GM13977 (cell line): Measurements from ENCODE around the gene LAMA3.

Experiments used
- DNase-seq: peaks from one replicate; pipeline ENCODE4 v3.0.0; 2012; ENCODE audit warnings: low spot score
- in situ Hi-C: fragments of 300-500 bp; cut with MboI; formaldehyde crosslinking; loops from one replicate; pipeline ENCODE4 v1.12.0; 2022; ENCODE audit warnings: low sequenced_read_pairs, low pct_unique_long_range_greater_than_20kb, mixed read lengths, inconsistent platforms; ENCODE audit not compliant: unreplicated experiment
- TF ChIP-seq, protein P1 (sequence below): IDR thresholded peaks from 2 replicates; pipeline ENCODE4 v1.5.1; 2012; ENCODE audit warnings: mild to moderate bottlenecking, control low read depth; ENCODE audit not compliant: insufficient read depth; ENCODE audit errors: extremely low read depth, missing control alignments

The LAMA3 gene

DNA sequence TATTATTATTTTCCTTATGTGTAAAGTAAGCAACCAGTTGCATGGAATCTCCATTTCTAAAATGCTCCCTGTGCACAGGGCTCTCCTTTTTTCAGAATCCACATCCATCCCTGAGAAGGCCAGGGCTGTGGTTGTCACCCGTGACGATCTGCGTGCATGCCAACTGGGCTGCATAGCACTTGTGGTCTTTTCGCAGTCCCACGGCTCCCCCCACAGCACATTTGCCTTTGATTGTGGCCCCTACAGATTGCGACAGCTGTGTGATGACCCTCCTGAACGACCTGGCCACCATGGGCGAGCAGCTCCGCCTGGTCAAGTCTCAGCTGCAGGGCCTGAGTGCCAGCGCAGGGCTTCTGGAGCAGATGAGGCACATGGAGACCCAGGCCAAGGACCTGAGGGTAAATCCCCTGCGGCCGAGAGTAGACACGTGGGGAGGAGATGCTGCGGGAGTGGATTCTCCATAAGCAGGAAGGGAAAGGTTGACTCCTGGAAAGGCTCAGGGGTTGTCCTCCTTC lies 205.5 kb downstream of the LAMA3 start:
- no peak for DNase-seq
- TF ChIP-seq, protein P1, sequence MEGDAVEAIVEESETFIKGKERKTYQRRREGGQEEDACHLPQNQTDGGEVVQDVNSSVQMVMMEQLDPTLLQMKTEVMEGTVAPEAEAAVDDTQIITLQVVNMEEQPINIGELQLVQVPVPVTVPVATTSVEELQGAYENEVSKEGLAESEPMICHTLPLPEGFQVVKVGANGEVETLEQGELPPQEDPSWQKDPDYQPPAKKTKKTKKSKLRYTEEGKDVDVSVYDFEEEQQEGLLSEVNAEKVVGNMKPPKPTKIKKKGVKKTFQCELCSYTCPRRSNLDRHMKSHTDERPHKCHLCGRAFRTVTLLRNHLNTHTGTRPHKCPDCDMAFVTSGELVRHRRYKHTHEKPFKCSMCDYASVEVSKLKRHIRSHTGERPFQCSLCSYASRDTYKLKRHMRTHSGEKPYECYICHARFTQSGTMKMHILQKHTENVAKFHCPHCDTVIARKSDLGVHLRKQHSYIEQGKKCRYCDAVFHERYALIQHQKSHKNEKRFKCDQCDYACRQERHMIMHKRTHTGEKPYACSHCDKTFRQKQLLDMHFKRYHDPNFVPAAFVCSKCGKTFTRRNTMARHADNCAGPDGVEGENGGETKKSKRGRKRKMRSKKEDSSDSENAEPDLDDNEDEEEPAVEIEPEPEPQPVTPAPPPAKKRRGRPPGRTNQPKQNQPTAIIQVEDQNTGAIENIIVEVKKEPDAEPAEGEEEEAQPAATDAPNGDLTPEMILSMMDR = no peak
- in situ Hi-C loops = no loop called here

DNA sequence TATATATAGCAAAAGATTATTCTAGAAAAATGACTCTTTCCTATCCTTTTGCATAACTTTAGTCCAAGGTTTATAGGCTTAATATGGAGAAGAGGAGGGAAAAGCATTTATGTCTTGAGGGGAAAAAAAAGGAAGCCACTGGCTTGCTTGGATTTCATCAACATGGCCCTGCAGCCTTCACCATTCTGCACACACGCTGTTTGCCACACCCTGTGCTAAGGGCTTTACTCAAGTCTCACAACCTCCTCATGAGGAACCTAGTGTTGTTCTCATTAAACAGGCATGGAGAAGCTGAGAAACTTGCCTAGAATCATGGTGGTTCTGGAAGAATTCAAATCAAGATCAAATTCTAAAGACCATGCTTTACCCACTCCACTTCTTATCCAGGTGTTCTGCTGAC lies 208.0 kb downstream of the LAMA3 start:
- DNase-seq = no peak
- in situ Hi-C loops = no loop called here
- TF ChIP-seq, protein P1 = no peak

DNA sequence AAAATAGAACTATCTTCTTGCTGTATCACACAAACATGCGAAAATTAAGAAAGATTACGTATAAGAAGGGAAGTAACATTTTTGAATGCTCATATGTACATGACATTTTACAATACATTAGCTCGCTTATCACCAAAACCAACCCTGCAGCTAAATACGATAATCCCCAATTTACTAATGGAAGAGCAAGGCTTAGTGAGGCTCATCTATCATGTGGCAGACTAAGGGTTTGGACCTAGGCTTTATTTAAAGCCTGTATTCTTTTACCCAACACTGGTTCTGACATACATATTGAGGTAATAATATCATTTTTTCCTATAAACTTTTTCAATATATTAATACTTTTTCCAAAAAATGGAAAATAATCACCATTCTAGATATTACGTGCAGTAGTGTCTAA lies 208.5 kb downstream of the LAMA3 start:
- DNase-seq = no peak
- TF ChIP-seq, protein P1 = no peak
- in situ Hi-C loops = no loop called here

DNA sequence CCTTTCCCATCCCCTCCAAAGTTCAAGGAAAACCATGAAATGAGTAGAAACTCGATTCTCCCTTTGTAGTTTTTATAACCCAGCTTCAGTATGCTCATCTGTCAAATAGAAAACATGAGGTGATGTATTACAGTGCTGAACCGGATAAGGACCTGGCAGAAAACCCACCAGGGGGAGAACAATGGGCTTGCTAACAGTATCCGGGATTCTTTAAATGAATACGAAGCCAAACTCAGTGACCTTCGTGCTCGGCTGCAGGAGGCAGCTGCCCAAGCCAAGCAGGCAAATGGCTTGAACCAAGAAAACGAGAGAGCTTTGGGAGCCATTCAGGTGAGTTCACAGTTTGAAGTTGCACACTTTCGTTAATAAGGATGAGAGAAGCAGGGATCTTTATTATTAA lies 211.7 kb downstream of the LAMA3 start:
- no peak for DNase-seq
- TF ChIP-seq, protein P1 = no peak
- in situ Hi-C loops = no loop called here

DNA sequence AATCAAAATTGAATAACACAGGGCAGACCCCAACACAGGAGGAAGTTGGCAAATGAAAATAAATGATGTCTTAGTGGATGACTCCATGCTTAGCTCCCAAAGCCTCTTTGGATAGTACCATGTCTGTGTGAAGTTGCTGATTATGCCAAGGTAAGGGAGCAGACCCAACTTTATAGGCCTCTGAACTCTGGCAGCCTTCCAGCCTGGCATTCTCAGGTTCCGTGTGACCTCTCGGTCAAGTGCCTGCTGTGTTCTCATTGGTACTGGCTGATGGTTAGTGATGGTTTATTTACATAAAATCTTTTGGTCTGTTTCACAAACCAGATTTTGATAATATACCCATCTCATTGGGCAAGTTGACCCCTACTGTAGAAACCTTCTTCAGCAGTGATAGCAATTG lies 213.1 kb downstream of the LAMA3 start:
- in situ Hi-C loops = no loop called here
- no peak for DNase-seq
- TF ChIP-seq, protein P1 = no peak

DNA sequence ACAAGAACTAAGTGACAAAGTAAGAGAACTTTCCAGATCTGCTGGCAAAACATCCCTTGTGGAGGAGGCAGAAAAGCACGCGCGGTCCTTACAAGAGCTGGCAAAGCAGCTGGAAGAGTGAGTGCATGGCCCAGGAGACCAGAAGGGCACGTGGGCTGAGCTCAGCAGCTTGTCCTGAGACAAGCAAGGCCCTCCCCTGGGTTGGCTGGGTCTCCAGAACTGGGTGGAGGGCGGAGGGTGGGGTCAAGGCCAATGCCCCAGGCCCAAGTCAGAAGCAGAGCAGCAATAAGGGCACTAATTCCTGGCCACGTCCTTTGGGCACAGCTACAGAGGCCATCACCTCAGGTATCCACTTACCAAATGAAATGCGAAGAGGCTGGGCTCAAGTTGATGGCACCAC lies 214.7 kb downstream of the LAMA3 start:
- in situ Hi-C loops = no loop called here

More for the DNA sequence above, 214.7 kb downstream of the LAMA3 start:
- DNase-seq = no peak
- TF ChIP-seq, protein P1 = no peak
